Neural progenitor cell (in vitro differentiated cells): Measurements from ENCODE around the gene PNPLA7. TPM values are rescaled to one million over a fixed set of nuclear protein-coding genes. Genes with fewer than 3 reads are reported as not detected.

Experiments
- DNase-seq: peaks from one replicate; pipeline ENCODE4 v3.0.0-alpha.2; 2016; ENCODE audit warnings: low spot score
- H2AFZ ChIP-seq: fragments of 200-600 bp; sonication (generic); replicated peaks from 2 replicates; pipeline ENCODE4 v1.6.1; 2016; ENCODE audit warnings: antibody characterized with exemption
- H3F3A ChIP-seq: fragments of 200-600 bp; sonication (generic); 2 replicates; pipeline ENCODE4 v1.6.1; 2016; ENCODE audit warnings: antibody characterized with exemption, low read depth
- H3K27ac ChIP-seq: fragments of 200-600 bp; sonication (generic); 2 replicates; pipeline ENCODE4 v1.5.1; 2016; ENCODE audit warnings: mild to moderate bottlenecking
- H3K27me3 ChIP-seq: fragments of 200-600 bp; sonication (generic); 2 replicates; pipeline ENCODE4 v1.6.1; 2016; ENCODE audit warnings: mild to moderate bottlenecking, moderate library complexity
- H3K36me3 ChIP-seq: fragments of 200-600 bp; sonication (generic); 2 replicates; pipeline ENCODE4 v1.5.1; 2016
- H3K4me1 ChIP-seq: fragments of 200-600 bp; sonication (generic); 2 replicates; pipeline ENCODE4 v1.6.1; 2016; ENCODE audit warnings: mixed run types
- H3K4me2 ChIP-seq: fragments of 200-600 bp; sonication (generic); 2 replicates; pipeline ENCODE4 v1.6.1; 2016
- H3K4me3 ChIP-seq: fragments of 200-600 bp; sonication (generic); 2 replicates; pipeline ENCODE4 v1.5.1; 2016
- H3K79me2 ChIP-seq: fragments of 200-600 bp; sonication (generic); 2 replicates; pipeline ENCODE4 v1.6.1; 2016; ENCODE audit warnings: low read depth
- H3K9ac ChIP-seq: fragments of 200-600 bp; sonication (generic); 2 replicates; pipeline ENCODE4 v1.6.1; 2016
- H3K9me3 ChIP-seq: fragments of 200-600 bp; sonication (generic); 2 replicates; pipeline ENCODE4 v1.5.1; 2016; ENCODE audit warnings: low read depth
- H4K20me1 ChIP-seq: fragments of 200-600 bp; sonication (generic); 2 replicates; pipeline ENCODE4 v1.6.1; 2016; ENCODE audit warnings: low read depth
- H3K27ac Mint-ChIP-seq: 3 replicates; pipeline ENCODE4 v1.8.0; 2021; ENCODE audit warnings: mixed read lengths
- H3K27me3 Mint-ChIP-seq: 2 replicates; pipeline ENCODE4 v1.8.0; 2022; ENCODE audit warnings: low read depth, mild to moderate bottlenecking, inconsistent platforms, moderate library complexity, mixed read lengths; ENCODE audit not compliant: insufficient read depth
- H3K36me3 Mint-ChIP-seq: 3 replicates; pipeline ENCODE4 v1.8.0; 2021; ENCODE audit warnings: mixed read lengths
- H3K4me1 Mint-ChIP-seq: 3 replicates; pipeline ENCODE4 v1.8.0; 2021; ENCODE audit warnings: mixed read lengths
- H3K4me3 Mint-ChIP-seq: 3 replicates; pipeline ENCODE4 v1.8.0; 2021; ENCODE audit warnings: mild to moderate bottlenecking, moderate library complexity, mixed read lengths
- H3K9me3 Mint-ChIP-seq: 3 replicates; pipeline ENCODE4 v1.8.0; 2020; ENCODE audit warnings: mixed read lengths
- CTCF ChIP-seq: fragments of 200-600 bp; sonication (generic); IDR thresholded peaks from 2 replicates; pipeline ENCODE4 v1.5.1; 2017; ENCODE audit warnings: antibody characterized with exemption, mild to moderate bottlenecking
- EZH2 ChIP-seq: fragments of 200-600 bp; sonication (generic); IDR thresholded peaks from 2 replicates; pipeline ENCODE4 v1.6.1; 2017; ENCODE audit warnings: antibody characterized with exemption, mild to moderate bottlenecking, moderate library complexity
- EZH2phosphoT487 ChIP-seq: fragments of 200-600 bp; sonication (generic); IDR thresholded peaks from 2 replicates; pipeline ENCODE4 v1.6.1; 2017; ENCODE audit warnings: antibody characterized with exemption
- total RNA-seq: library from RNA; depleted of rRNA; stranded (reverse); fragments of >200 nt; gene quantifications from 2 replicates; pipeline ENCODE4 v1.2.3, GENCODE V29; 2015; ENCODE audit warnings: low replicate concordance

Gene PNPLA7
- total RNA-seq, 1 donor from 2014 or later = 0.13 TPM

GRCh38 chr9:137589441-137590122, 39.4 kb upstream of the PNPLA7 start:
- Histone ChIP-seq H3K9ac (peak overlapping the region; percentile 57), H3K36me3 (no peaks in the 10 kb centered on the region), H4K20me1 (peaks cover 39% of the 10 kb centered on the region), H3K27me3 (no peaks in the 10 kb centered on the region), H3K4me3 (peak overlapping the region; percentile 73), H2AFZ (no peak overlapping the region), H3K4me2 (peak overlapping the region; percentile 99), H3K9me3 (no peaks in the 10 kb centered on the region), H3K27ac (no peak overlapping the region), H3K4me1 (peaks cover 8% of the 10 kb centered on the region), H3K79me2 (peaks cover 32% of the 10 kb centered on the region), H3F3A (no peaks in the 10 kb centered on the region)
- peaks cover 12% of the 10 kb centered on the region for H3K36me3 Mint-ChIP-seq
- H3K27ac Mint-ChIP-seq = no peak overlapping the region
- H3K9me3 Mint-ChIP-seq = no peaks in the 10 kb centered on the region
- DNase-seq = peak; percentile 39
- TF ChIP-seq EZH2phosphoT487 (no peak), CTCF (no peak), EZH2 (no peak)
- peak overlapping the region; percentile 91 for H3K4me3 Mint-ChIP-seq
- H3K27me3 Mint-ChIP-seq = peaks cover 2% of the 10 kb centered on the region
- peaks cover 26% of the 10 kb centered on the region for H3K4me1 Mint-ChIP-seq

- Mint-ChIP-seq H3K4me3 (peak overlapping the region; percentile 91), H3K27ac (no peak overlapping the region), H3K4me1 (peaks cover 24% of the 10 kb centered on the region), H3K36me3 (peaks cover 12% of the 10 kb centered on the region), H3K9me3 (no peaks in the 10 kb centered on the region), H3K27me3 (peaks cover 2% of the 10 kb centered on the region)
- H3K4me3 ChIP-seq = peak overlapping the region; percentile 73
- H3K4me2 ChIP-seq = peak overlapping the region; percentile 99
- H3K27ac ChIP-seq = no peak overlapping the region
- H3K4me1 ChIP-seq = peaks cover 8% of the 10 kb centered on the region
- H3K9ac ChIP-seq = peak overlapping the region; percentile 57
- H3K79me2 ChIP-seq = peaks cover 32% of the 10 kb centered on the region
- H2AFZ ChIP-seq = no peak overlapping the region
- no peaks in the 10 kb centered on the region for H3K27me3 ChIP-seq
- H3K9me3 ChIP-seq = no peaks in the 10 kb centered on the region
- no peaks in the 10 kb centered on the region for H3F3A ChIP-seq
- DNase-seq = no peak
- TF ChIP-seq EZH2 = no peak
- TF ChIP-seq CTCF = no peak
- no peak for TF ChIP-seq EZH2phosphoT487
- H3K36me3 ChIP-seq = no peaks in the 10 kb centered on the region
- peaks cover 45% of the 10 kb centered on the region for H4K20me1 ChIP-seq
Measured at GRCh38 chr9:137588891-137589290, 38.7 kb upstream of the PNPLA7 start.

- no peak overlapping the region for H2AFZ ChIP-seq
- no peak overlapping the region for H3K4me2 ChIP-seq
- Mint-ChIP-seq H3K27me3 (peaks cover 2% of the 10 kb centered on the region), H3K4me3 (peak overlapping the region; percentile 91), H3K27ac (no peak overlapping the region), H3K36me3 (peaks cover 15% of the 10 kb centered on the region), H3K4me1 (peaks cover 20% of the 10 kb centered on the region), H3K9me3 (no peaks in the 10 kb centered on the region)
- peaks cover 50% of the 10 kb centered on the region for H4K20me1 ChIP-seq
- H3F3A ChIP-seq = no peaks in the 10 kb centered on the region
- no peaks in the 10 kb centered on the region for H3K27me3 ChIP-seq
- no peaks in the 10 kb centered on the region for H3K36me3 ChIP-seq
- no peaks in the 10 kb centered on the region for H3K9me3 ChIP-seq
- H3K4me3 ChIP-seq = no peak overlapping the region
- H3K4me1 ChIP-seq = peaks cover 8% of the 10 kb centered on the region
- TF ChIP-seq CTCF (no peak), EZH2phosphoT487 (no peak), EZH2 (no peak)
- H3K79me2 ChIP-seq = peaks cover 32% of the 10 kb centered on the region
- H3K9ac ChIP-seq = no peak overlapping the region
- DNase-seq = no peak
- no peak overlapping the region for H3K27ac ChIP-seq
Measured at GRCh38 chr9:137588311-137588710, 38.1 kb upstream of the PNPLA7 start.
